KOPT-K1 (cell line): ENCODE measurements around the gene UCK1.

ENCODE experiments used
- H3K27ac ChIP-seq: fragments of 200-600 bp; sonication (generic); 2 replicates; pipeline ENCODE4 v1.5.1; 2016; ENCODE audit warnings: antibody characterized with exemption, mild to moderate bottlenecking, low read depth, low read length; ENCODE audit not compliant: poor library complexity, severe bottlenecking
- H3K36me3 ChIP-seq: fragments of 200-600 bp; sonication (generic); 2 replicates; pipeline ENCODE4 v1.5.1; 2017; ENCODE audit warnings: antibody characterized with exemption, mild to moderate bottlenecking, low read length, moderate library complexity; ENCODE audit not compliant: insufficient read depth
- H3K9me3 ChIP-seq: fragments of 200-600 bp; sonication (generic); 2 replicates; pipeline ENCODE4 v1.5.1; 2017; ENCODE audit warnings: antibody characterized with exemption, low read length, mild to moderate bottlenecking; ENCODE audit not compliant: insufficient read depth, poor library complexity, severe bottlenecking

The UCK1 gene

GRCh38 chr9:131481441-131482342 lies 49.4 kb downstream of the UCK1 start:
- Histone ChIP-seq H3K36me3 (peaks cover 98% of the 10 kb centered on the region), H3K9me3 (no peaks in the 10 kb centered on the region), H3K27ac (no peak overlapping the region)

GRCh38 chr9:131480258-131480657 lies 50.8 kb downstream of the UCK1 start:
- H3K27ac ChIP-seq: no peak overlapping the region
- H3K9me3 ChIP-seq: no peaks in the 10 kb centered on the region
- H3K36me3 ChIP-seq: peaks cover 98% of the 10 kb centered on the region

GRCh38 chr9:131478911-131479310 lies 52.2 kb downstream of the UCK1 start:
- Histone ChIP-seq H3K9me3 (no peaks in the 10 kb centered on the region), H3K36me3 (peaks cover 98% of the 10 kb centered on the region), H3K27ac (no peak overlapping the region)

GRCh38 chr9:131478421-131478868 lies 52.6 kb downstream of the UCK1 start:
- H3K36me3 ChIP-seq: peaks cover 98% of the 10 kb centered on the region
- H3K27ac ChIP-seq: no peak overlapping the region
- H3K9me3 ChIP-seq: no peaks in the 10 kb centered on the region

GRCh38 chr9:131477816-131478419 lies 53.1 kb downstream of the UCK1 start:
- Histone ChIP-seq H3K27ac (no peak overlapping the region), H3K9me3 (no peaks in the 10 kb centered on the region), H3K36me3 (peaks cover 98% of the 10 kb centered on the region)

GRCh38 chr9:131477367-131477766 lies 53.7 kb downstream of the UCK1 start:
- peaks cover 98% of the 10 kb centered on the region for H3K36me3 ChIP-seq
- no peak overlapping the region for H3K27ac ChIP-seq
- H3K9me3 ChIP-seq: no peaks in the 10 kb centered on the region

- peaks cover 97% of the 10 kb centered on the region for H3K36me3 ChIP-seq
- H3K9me3 ChIP-seq: no peaks in the 10 kb centered on the region
- no peak overlapping the region for H3K27ac ChIP-seq
Observed at GRCh38 chr9:131476777-131477345, 54.2 kb downstream of the UCK1 start.

GRCh38 chr9:131475956-131476776 lies 54.9 kb downstream of the UCK1 start:
- Histone ChIP-seq H3K9me3 (no peaks in the 10 kb centered on the region), H3K36me3 (peaks cover 98% of the 10 kb centered on the region), H3K27ac (no peak overlapping the region)

- Histone ChIP-seq H3K9me3 (no peaks in the 10 kb centered on the region), H3K27ac (no peak overlapping the region), H3K36me3 (peaks cover 100% of the 10 kb centered on the region)
Observed at GRCh38 chr9:131475111-131475955, 55.7 kb downstream of the UCK1 start.

GRCh38 chr9:131474711-131475110 lies 56.4 kb downstream of the UCK1 start:
- Histone ChIP-seq H3K9me3 (no peaks in the 10 kb centered on the region), H3K27ac (no peak overlapping the region), H3K36me3 (peaks cover 100% of the 10 kb centered on the region)

- Histone ChIP-seq H3K36me3 (peaks cover 99% of the 10 kb centered on the region), H3K27ac (no peak overlapping the region), H3K9me3 (no peaks in the 10 kb centered on the region)
Observed at GRCh38 chr9:131473891-131474290, 57.2 kb downstream of the UCK1 start.
